Esophagus muscularis mucosa (tissue), 4 donors: Measurements from ENCODE around the gene GLE1. TPM values are rescaled to one million over a fixed set of nuclear protein-coding genes. Genes with fewer than 3 reads are reported as not detected.
"Not testable (repeated sequence)": the region's sequence is repeated elsewhere in the genome, so short reads cannot be mapped to it uniquely, and the experiment has no call there.

Experiments
- DNase-seq: peaks from one replicate; pipeline ENCODE4 v3.0.0-alpha.2; 2017; ENCODE audit errors: extremely low spot score
- H3K27ac ChIP-seq, 4 donors: fragments of 200-600 bp; sonication (generic); replicated peaks in 1 of 4; 1 replicate in 3 of 4; 2 replicates in 1 of 4; pipeline ENCODE4 v1.5.1; 2016 to 2019; ENCODE audit warnings: mild to moderate bottlenecking in 1 of 4
- H3K27me3 ChIP-seq, 4 donors: fragments of 200-600 bp; sonication (generic); one replicate each; pipeline versions ENCODE4 v1.5.1 to v1.6.0; 2016 to 2019
- H3K36me3 ChIP-seq, 4 donors: fragments of 200-600 bp; sonication (generic); one replicate each; pipeline ENCODE4 v1.5.1; 2016 to 2019
- H3K4me1 ChIP-seq, 4 donors: fragments of 200-600 bp; sonication (generic); one replicate each; pipeline ENCODE4 v1.5.1; 2016 to 2019
- H3K4me3 ChIP-seq, 4 donors: fragments of 200-600 bp; sonication (generic); 1 replicate in 2 of 4; 2 replicates in 2 of 4; pipeline ENCODE4 v1.5.1; 2016 to 2019; ENCODE audit warnings: mild to moderate bottlenecking in 4 of 4, moderate library complexity in 1 of 4
- H3K9me3 ChIP-seq, 4 donors: fragments of 200-600 bp; sonication (generic); 1 replicate in 3 of 4; 2 replicates in 1 of 4; pipeline ENCODE4 v1.5.1; 2016 to 2019
- EP300 ChIP-seq: sonication (generic); formaldehyde crosslinking; IDR thresholded peaks from one replicate; pipeline ENCODE4 v1.6.1; 2017; ENCODE audit warnings: antibody characterized with exemption
- POLR2A ChIP-seq: fragments of 450-650 bp; IDR thresholded peaks from one replicate; pipeline ENCODE4 v1.6.1; 2017; ENCODE audit warnings: antibody characterized with exemption, moderate library complexity, mild to moderate bottlenecking, low read depth
- POLR2AphosphoS5 ChIP-seq, 2 donors: sonication (generic); formaldehyde crosslinking; IDR thresholded peaks; one replicate each; pipeline ENCODE4 v1.6.1; 2017; ENCODE audit warnings: antibody characterized with exemption in 2 of 2
- WGBS: methylation state at CpG from one replicate; pipeline ENCODE4 v1.1.5; 2018; 5-methylcytosine and 5-hydroxymethylcytosine counted together
- intact Hi-C: fragments of 100-400 bp; cut with DNase I; formaldehyde crosslinking; loops from one replicate; pipeline ENCODE4 v1.15.1; 2023
- total RNA-seq, 4 donors: library from RNA; depleted of rRNA; stranded (reverse); fragments of >200 nt; gene quantifications; one replicate each; pipeline versions ENCODE4 v1.1.0 to v1.2.1, GENCODE V29; 2016
- TF ChIP-seq, protein P1 (sequence below), 3 experiments: fragments of 200-600 bp in 2 of 3; fragments of 450-650 bp in 1 of 3; sonication (generic) in 2 of 3; IDR thresholded peaks; one replicate each; pipeline ENCODE4 v1.5.1; 2017 to 2019; ENCODE audit warnings: antibody characterized with exemption in 3 of 3, mild to moderate bottlenecking in 2 of 3, moderate library complexity in 1 of 3

Gene GLE1
- total RNA-seq, 4 donors from 2014 or later: 18.3 to 27.8 (median 20.5) TPM

DNA sequence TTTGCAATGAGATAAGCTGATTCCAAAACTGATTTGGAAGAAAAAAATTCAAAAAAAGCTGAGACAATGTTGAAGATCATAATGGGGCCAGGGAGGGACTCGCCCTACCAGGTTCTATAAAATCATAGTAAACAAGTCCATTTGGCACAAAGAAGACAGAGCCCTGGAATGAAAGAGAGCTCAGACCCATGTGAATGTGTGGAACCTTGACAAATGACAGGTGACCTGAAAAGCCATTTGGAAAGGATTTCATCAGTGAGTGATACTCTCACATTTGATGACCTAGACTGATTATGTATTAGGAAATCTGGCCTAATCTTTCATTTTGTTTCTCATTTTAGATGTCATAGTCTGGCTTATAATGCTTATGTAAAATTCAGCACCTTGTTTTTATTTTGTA is 74.7 kb downstream of the GLE1 start:
- H3K9me3 ChIP-seq: no peaks in the 10 kb centered on the region
- no peaks in the 10 kb centered on the region for H3K27me3 ChIP-seq
- TF ChIP-seq POLR2A (no peak), POLR2AphosphoS5 (IDR thresholded peaks at IDR 0.05) (no peak), EP300 (no peak)
- TF ChIP-seq, protein P1, sequence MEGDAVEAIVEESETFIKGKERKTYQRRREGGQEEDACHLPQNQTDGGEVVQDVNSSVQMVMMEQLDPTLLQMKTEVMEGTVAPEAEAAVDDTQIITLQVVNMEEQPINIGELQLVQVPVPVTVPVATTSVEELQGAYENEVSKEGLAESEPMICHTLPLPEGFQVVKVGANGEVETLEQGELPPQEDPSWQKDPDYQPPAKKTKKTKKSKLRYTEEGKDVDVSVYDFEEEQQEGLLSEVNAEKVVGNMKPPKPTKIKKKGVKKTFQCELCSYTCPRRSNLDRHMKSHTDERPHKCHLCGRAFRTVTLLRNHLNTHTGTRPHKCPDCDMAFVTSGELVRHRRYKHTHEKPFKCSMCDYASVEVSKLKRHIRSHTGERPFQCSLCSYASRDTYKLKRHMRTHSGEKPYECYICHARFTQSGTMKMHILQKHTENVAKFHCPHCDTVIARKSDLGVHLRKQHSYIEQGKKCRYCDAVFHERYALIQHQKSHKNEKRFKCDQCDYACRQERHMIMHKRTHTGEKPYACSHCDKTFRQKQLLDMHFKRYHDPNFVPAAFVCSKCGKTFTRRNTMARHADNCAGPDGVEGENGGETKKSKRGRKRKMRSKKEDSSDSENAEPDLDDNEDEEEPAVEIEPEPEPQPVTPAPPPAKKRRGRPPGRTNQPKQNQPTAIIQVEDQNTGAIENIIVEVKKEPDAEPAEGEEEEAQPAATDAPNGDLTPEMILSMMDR (IDR thresholded peaks at IDR 0.05): no peak
- WGBS: 81% methylated on average over 1 of the region's 1 CpG
- H3K36me3 ChIP-seq: peaks cover 93 to 100% (median 98%) of the 10 kb centered on the region in 4 donors
- H3K27ac ChIP-seq: no peak overlapping the region
- H3K4me1 ChIP-seq: peaks cover 16 to 19% (median 17%) of the 10 kb centered on the region in 4 donors
- H3K4me3 ChIP-seq: no peak overlapping the region
- no peak for DNase-seq
- intact Hi-C loops: no loop called here

DNA sequence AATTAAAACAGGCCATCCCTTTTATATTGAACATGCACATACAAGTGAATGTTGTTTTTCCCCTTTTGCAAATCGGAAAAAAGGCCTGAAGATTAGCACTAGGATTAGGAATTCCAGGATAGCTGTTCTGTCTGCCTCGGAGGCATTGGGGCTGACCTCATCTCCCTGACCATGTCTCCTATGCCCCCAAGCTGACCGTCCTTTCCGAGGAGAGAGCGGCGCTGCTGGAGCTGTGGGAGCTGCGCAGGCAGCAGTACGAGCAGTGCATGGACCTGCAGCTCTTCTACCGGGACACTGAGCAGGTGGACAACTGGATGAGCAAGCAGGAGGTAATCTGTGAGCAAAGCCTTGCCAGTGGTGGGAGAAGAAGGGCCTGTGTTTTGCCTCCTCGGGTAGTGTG is 76.2 kb downstream of the GLE1 start:
- intact Hi-C loops: no loop called here
- Histone ChIP-seq H3K27ac (no peak overlapping the region), H3K36me3 (peaks cover 96 to 100% (median 99%) of the 10 kb centered on the region in 4 donors), H3K9me3 (no peaks in the 10 kb centered on the region), H3K4me3 (no peak overlapping the region), H3K4me1 (peaks cover 3 to 9% (median 4%) of the 10 kb centered on the region in 4 donors), H3K27me3 (no peaks in the 10 kb centered on the region)
- WGBS: 92% methylated on average over 10 of the region's 10 CpGs
- no peak for TF ChIP-seq POLR2AphosphoS5 (IDR thresholded peaks at IDR 0.05)
- no peak for TF ChIP-seq POLR2A
- TF ChIP-seq EP300: no peak
- TF ChIP-seq, protein P1 (IDR thresholded peaks at IDR 0.05): no peak
- DNase-seq: no peak

DNA sequence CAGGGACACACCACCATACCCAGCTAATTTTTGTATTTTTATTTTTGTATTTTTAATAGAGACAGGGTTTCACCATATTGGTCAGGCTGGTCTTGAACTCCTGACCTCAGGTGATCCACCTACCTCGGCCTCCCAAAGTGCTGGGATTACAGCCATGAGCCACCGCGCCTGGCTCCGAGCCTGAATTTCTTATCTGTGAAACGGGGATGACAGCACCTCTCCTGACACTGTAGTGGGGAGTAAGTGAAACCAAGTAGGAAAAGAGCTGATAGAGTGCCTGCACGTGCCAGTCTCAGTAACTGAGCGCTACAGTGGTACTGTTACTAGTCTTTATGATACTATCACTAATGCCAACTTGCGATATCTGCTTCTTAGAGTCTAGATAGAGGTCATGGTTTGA is 80.6 kb downstream of the GLE1 start:
- DNase-seq, intact Hi-C loops, H3K27ac ChIP-seq, H3K9me3 ChIP-seq, H3K4me3 ChIP-seq, H3K27me3 ChIP-seq, H3K4me1 ChIP-seq: not testable (repeated sequence)
- WGBS: 92% methylated on average over 8 of the region's 8 CpGs
- H3K36me3 ChIP-seq: peaks cover 98 to 100% (median 100%) of the 10 kb centered on the region in 4 donors

DNA sequence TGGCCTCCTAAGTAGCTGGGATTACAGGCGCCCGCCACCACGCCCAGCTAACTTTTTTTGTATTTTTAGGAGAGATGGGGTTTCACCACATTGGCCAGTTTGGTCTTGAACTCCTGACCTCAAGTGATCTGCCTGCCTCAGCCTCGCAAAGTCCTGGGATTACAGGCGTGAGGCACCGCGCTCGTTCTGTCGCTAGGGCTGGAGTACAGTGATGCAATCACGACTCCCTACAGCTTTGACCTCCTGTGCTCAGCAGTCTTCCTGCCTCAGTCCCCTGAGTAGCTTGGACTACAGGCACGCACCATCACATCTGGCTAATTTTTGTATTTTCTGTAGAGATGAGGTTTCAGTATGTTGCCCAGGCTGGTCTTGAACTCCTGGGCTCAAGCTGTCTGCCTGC is 82.4 kb downstream of the GLE1 start:
- H3K9me3 ChIP-seq, H3K27ac ChIP-seq, H3K4me1 ChIP-seq, intact Hi-C loops, DNase-seq, H3K4me3 ChIP-seq, H3K27me3 ChIP-seq: not testable (repeated sequence)
- peaks cover 98 to 100% (median 100%) of the 10 kb centered on the region in 4 donors for H3K36me3 ChIP-seq
- 89% methylated on average over 11 of the region's 11 CpGs for WGBS

DNA sequence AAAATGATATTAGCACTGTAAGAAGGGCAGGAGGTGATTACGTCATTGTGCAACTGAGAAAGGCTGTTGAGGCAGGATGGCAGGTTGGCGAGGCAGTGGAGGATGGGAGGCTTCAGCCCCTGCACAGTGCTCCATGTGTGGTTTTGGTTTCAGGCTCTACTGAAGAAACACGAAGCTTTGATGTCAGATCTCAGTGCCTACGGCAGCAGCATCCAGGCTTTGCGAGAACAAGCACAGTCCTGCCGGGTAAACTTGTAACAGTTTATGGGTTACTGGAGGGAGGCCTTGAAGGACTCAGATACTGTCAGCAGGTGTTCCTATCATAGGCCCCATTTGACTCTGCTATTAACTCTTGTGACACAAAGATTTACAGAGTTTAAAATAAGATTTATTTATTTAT is 82.9 kb downstream of the GLE1 start:
- TF ChIP-seq POLR2A (no peak), EP300 (no peak), POLR2AphosphoS5 (IDR thresholded peaks at IDR 0.05) (no peak)
- TF ChIP-seq, protein P1 (IDR thresholded peaks at IDR 0.05): no peak
- no peaks in the 10 kb centered on the region for H3K4me1 ChIP-seq
- H3K9me3 ChIP-seq: no peaks in the 10 kb centered on the region

DNA sequence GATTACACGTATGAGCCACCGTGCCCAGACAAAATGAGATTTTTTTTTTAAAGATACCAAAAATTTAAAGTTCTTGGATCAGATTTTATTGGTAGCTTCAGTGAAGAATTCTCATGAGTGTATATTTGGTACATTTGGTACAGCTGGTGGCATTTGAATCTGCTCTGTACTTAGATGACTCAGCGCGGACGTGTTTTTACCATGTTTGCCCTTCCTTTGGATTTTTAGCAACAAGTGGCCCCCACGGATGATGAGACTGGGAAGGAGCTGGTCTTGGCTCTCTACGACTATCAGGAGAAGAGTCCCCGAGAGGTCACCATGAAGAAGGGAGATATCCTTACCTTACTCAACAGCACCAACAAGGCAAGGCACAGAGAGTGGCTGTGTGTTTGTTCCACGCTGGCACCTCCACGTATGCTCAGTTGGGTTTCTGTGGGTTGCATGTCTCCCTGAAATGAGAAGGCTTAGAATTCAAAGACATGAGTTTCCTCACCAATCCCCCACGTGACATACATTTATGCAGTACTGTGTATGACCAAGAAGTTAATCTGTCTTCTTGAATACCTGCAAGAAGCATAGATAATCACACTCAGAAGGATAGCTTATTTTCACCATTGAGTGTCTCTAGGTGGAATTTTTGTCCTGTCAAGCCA is 84.2 kb downstream of the GLE1 start:
- Histone ChIP-seq H3K4me3 (no peak overlapping the region), H3K27ac (no peak overlapping the region), H3K9me3 (no peaks in the 10 kb centered on the region), H3K27me3 (no peaks in the 10 kb centered on the region), H3K36me3 (peaks cover 99 to 100% (median 100%) of the 10 kb centered on the region in 4 donors), H3K4me1 (no peaks in the 10 kb centered on the region)
- intact Hi-C loops: no loop called here
- no peak for DNase-seq
- TF ChIP-seq POLR2AphosphoS5 (IDR thresholded peaks at IDR 0.05) (no peak), POLR2A (no peak), EP300 (no peak)
- TF ChIP-seq, protein P1 (IDR thresholded peaks at IDR 0.05): no peak
- WGBS: 90% methylated on average over 11 of the region's 11 CpGs

More for the DNA sequence above, 82.9 kb downstream of the GLE1 start:
- 77% methylated on average over 6 of the region's 6 CpGs for WGBS
- no peaks in the 10 kb centered on the region for H3K27me3 ChIP-seq
- no peak overlapping the region for H3K27ac ChIP-seq
- intact Hi-C loops: no loop called here
- peaks cover 98 to 100% (median 100%) of the 10 kb centered on the region in 4 donors for H3K36me3 ChIP-seq
- no peak overlapping the region for H3K4me3 ChIP-seq
- no peak for DNase-seq
